HG02981 (cell line): ENCODE results near the gene MYZAP.

Experiments
- ATAC-seq: cut with Tn5 transposase; IDR thresholded peaks from one replicate; pipeline ENCODE4 v1.9.1; 2021; ENCODE audit warnings: mild to moderate bottlenecking, moderate library complexity; ENCODE audit not compliant: unreplicated experiment

The MYZAP gene

DNA sequence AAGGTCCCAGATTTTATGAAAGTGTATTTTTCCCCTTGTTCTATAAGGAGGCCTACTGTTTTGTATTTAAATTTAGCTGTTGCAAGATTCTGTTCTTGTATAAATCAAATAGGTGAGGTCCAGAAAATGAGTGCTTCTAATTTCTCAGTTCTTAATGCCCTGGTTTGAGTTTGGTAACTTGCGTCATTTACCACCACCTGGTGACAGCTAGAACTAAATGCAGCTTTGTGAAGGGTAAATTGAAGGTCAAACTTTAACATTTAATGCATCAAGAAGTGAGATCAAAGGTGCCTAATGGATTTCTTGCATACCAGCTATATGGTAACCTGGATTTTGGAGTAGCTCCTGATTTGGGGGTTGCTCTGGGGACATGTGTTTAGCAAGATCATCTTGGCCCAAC, 64.1 kb downstream of the MYZAP start:
- no peak for ATAC-seq

DNA sequence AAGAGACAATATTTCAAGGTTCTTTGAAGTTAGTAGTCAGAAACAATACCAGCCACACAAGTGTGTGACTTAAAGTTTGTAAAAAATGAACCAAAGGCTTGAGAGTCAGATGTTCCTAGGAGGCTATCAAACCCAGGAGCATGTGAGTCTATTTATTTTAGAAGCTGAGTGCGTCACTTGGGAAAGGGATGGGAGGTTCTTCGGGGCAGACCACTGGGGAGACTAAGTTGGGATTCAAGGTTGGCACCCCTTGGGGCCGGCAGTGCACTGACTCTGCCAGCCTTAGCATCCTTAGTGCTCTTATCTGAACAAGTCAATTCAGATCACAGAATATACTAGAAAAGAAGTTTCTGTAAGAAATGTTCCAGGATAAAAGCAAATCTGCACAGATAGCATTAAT, 64.7 kb downstream of the MYZAP start:
- ATAC-seq: no peak

DNA sequence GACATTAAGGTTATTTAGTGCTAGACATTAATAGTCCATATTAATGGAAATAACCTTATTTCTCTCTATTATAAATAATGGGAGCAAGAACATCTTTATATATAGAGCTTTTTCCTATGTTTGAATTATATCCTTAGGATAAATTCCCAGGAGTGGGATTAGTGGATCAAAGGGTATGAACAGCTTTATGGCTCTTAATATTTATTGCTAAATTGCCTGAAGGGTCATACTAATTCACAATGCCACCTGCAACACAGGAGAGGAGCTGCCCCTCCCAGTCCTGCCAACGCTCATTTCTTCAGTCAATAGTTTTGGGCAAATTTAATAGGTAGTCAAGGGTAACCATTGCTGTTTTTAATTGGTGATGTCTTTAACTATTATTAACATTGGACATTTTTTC, 65.9 kb downstream of the MYZAP start:
- ATAC-seq: no peak

DNA sequence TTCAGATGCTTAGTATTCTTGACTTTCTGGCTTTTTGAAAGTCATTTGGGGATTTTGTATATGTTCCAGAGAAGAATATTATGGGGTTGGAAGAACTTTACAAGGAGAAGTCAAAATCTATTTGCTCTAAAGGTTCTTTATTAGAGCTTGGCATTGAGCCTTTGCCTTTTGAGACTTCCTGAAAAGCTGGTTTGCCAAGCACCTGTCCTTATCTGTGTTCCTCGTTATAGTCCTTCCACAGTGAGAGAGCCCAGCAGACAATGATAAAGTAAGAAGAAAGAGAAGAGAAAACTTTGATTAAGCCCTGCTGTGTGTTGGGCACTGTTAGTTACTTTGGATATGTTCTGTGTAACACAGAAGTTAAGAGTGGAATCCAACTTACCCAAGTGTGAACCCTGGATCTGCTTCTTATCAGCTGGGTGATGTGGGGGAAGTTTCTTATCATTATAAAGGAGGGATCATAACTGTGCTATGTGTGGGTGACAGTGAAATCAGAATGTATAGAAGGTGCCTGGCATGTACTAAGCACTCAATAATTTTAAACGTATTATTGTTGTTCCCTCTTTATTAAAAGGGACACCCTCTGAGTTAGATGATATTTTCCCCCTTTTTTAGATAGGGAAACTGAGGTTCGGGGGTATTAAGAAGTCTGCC, 70.5 kb downstream of the MYZAP start:
- ATAC-seq: no peak

DNA sequence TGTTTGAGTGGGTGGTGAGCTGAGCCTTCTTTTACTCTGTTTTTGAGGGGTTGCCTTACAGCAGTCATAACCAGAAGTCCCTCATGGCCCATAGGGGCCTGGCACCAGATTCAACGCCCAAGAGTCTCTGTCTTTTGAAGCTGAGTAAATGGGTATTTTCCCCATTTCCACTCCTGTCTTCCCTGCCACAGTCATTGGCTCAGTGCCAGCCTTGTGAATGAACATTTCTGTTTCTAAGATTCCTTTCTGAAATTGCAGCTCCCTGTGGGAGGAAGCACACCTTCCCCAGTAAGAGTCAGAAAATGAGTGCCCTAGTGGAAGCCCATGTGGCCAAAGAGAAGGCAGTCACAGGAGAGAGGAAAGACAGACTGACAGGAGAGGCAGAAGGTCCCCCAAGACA, 71.1 kb downstream of the MYZAP start:
- ATAC-seq: no peak

DNA sequence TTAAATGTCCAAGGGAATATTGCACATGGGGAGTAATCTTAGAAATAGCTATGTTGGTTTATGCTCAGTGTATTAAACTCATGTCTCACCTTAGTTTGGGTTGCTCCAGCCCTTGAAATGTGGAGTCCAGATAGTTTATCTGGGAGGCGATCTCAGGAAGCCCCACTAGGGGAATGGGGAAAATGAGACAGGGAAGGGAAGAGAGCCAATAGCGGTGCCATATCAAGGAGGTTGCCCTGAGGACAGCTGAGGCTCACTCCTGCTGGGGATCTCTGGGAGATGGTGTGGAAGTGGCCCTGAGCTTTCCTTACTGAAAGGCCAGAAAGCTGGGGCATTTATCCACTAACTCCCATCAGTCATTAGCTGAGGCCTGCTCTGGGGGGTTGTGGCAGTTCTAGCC, 71.6 kb downstream of the MYZAP start:
- ATAC-seq: no peak

DNA sequence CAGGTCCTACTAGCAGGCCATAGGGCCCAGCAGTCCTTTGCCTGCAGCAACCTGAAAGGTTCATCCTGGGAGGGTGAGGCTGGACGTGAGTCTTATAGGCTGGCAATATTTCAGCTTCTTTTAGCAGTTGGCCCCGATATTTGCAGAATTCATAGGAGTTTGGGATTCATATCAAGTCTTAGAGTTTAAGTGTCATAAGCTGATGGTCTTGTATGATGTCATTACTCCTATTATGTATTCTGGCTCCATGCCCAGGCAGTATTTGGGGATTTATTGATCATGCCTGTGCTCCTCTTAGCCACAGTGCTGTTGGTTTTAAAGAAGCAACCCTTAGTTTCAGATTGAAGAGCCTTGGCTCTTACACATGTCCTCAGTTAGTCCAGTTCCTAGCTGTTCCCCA, 73.5 kb downstream of the MYZAP start:
- ATAC-seq: no peak

DNA sequence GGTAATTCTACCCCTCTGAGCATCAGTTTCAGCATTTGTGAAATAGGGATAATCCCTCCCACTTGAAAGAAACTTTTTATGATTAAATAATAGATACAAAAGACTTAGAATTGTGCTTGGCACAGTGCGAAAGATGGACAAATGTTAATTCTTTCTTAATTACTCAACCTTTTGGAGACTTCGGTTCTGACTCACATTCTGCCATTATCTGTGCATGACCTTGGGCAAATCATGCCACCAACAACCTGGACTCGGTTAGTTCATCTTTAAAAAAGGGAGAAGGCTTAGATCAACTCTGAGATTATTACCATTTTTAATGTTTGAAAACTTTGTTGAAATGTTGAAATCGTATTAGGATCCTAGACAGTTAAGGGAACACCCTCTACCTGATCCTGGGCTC, 74.2 kb downstream of the MYZAP start:
- ATAC-seq: no peak

DNA sequence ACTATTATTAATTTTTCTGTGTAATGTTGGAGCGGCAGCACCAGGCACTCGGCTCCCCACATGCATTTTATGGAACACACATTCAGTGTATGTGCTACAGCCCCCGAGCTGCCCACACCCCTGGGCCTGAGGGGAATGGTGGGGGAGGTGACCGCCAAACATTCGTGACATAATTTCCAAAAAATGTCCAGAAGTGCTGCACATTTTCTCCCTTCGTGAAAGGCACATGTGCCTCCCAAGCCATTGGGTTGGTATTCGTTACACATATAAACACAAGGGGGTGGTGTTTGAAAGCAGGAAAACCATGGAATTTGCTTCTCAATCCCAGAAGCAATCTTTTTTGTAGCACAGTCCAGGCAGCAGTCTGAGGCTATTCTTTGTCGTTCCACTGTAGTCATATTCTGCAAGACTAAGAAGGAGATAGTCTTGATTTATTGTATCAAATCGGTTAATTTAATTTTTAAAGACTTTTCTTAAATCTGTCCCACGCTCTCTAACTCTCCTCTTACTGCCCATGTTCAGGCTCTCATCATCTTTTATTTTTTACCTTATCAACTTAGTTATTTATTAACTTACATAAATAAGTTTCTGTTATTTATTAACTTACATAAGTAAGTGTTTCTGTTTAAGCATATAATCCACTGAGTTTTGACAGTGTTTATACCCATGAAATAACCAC, 75.6 kb downstream of the MYZAP start:
- ATAC-seq: no peak

DNA sequence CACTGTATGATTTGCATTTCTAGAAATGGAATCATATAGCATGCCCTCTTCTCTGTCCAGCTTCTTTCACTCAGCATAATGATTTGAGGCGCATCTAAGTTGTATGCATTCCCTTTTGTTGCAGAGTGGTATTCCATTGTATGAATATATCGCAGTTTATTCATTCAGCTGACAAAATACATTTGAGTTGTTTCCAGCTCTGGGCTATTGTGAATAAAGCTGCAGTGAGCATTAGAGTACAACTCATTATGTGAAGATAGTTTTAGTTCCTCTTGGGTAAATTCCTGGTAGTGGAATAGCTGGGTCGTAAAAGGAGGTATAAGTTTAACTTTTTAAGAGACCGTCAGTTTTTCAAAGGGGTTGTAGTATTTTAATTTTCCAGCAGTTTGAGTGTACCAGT, 76.3 kb downstream of the MYZAP start:
- ATAC-seq: no peak

DNA sequence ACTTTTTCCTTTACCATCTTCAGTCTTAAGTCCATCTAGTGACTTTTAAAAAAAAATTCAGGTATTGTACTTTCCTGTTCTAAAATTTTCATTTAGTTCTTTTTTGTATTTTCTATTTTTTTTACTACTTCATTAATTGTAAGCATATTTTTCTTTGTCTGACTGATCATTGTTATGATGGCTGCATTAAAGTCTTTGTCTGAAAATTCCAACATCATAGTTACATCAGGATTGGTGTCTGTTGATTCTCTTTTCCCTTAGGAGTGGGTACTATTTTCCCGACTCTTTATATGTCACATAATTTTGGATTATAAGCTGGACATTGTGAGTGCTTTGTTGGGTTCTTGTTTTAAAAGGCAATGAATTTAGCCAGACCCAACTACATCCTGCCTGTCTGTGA, 79.9 kb downstream of the MYZAP start:
- ATAC-seq: no peak

DNA sequence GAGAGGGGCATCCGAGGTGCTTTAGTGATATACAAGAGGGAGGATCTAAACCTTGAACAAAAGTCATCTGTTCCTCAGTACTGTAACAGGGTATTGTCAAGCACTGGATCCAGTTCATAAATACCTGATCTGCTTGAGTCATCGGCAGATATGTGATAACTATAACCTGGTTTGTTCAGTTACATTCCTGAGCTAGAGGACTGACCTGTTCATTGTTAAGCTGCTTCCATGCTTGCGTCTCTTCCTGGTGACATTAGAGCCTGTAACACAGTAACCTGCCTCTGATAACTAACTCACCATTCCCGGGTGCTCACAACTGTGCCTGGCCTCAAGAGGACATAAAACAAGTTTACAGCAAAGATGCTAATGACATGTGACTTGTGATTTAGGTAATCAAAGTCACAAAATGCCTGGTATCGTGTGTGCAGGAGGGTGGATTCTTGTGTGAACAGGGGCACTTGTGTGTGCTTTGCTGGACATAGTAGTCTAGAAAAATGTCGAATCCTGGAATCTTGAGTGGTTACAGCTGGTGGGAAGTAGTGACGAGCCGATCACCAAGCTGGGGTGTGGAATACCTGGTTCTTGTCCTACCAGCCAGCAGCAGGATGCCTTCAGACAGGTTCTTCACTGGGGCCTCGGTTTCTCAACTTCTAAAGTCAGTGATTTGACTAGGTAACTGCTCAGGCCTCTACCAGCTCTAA, 83.9 kb downstream of the MYZAP start:
- ATAC-seq: no peak

DNA sequence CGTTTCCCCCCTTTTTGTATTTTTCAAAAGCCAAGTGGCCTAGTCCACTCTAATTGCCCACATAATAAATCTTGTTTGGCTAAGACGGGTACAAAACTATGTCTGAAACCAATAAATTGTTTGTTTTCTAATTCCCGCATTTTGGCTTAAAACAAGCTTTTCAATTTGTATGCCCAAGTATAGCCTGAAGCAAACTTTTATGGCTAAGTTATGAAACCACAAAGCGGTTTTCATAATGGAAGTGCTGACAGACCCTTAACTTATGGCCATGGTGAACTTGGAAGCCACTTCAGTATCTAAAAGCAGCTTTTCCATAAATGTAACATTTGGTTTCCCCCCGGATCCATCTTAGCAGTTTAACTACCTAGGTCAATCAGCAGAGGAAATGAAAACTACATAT, 84.9 kb downstream of the MYZAP start:
- no peak for ATAC-seq

DNA sequence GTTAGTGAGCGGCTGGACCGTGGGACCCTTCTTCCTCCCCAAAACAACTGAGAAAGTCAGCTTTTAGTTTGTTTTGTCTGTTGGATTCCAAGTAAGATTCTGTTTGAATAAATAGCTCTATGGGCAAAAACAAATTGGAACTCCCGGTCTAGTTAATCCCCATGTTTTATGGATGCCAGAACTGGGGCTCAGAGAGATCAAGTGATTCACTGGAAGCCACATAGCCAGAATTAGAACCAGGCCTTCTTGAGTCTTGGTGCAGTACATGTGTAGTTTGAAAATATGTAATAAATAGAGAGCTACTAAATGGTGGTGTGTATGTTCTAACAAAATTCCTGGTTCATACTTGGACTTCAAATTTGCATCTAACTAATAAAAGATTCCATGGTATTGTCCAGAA, 85.5 kb downstream of the MYZAP start:
- ATAC-seq: no peak

DNA sequence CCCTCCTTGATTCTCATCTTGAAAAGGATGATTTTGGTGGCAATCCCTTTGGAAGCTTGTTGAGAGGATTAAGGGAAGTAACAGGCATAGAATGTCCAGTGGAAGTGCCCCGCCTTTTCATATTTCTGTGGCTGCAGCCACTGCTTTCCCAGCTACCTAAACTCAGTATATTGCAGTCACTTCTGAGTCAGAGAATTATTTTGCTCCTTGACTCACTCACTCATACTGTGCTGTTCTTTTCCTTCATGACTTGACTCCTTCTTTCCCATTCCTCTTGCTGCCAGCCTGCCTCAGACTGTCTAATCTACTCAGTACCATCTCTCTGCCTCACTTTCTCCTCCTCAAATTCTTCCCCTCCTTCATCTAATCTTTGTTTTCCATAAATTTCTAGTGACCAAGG, 88.3 kb downstream of the MYZAP start:
- ATAC-seq: no peak

DNA sequence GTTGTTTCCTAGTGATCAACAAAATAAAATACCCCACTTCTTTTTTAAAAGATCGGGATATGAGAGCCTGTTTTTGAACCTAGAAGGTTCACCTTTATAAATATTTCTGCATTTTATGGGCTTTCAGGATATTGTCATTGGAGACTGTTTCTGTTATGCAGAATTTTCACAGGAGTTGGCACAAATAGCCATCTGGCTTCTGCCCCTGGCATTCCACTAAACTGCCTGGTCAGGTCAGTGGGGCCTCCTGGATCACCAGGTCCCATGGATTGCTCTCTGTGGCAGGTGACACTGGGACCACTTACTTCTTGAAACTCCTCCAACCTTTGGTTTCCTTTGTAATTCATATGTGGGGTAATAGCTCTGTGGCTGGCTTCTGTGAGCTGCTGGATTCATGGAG, 89.3 kb downstream of the MYZAP start:
- ATAC-seq: no peak

DNA sequence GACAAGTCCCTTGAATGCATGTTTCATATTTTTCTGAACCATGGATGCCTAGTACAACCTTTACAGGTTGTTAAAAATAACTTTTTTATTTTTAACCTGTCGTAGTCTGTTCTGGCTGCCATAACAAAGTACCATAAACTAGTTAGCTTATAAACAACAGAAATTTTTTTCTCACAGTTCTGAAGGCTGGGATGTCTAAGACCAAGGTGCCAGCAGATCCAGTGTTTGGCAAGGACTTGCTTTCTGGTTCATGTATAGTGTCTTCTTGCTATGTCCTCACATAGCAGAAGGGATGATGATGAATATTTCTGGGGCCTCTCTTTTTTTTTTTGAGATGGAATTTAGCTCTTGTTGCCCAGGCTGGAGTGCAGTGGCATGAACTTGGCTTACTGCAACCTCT, 91.8 kb downstream of the MYZAP start:
- ATAC-seq: no peak

DNA sequence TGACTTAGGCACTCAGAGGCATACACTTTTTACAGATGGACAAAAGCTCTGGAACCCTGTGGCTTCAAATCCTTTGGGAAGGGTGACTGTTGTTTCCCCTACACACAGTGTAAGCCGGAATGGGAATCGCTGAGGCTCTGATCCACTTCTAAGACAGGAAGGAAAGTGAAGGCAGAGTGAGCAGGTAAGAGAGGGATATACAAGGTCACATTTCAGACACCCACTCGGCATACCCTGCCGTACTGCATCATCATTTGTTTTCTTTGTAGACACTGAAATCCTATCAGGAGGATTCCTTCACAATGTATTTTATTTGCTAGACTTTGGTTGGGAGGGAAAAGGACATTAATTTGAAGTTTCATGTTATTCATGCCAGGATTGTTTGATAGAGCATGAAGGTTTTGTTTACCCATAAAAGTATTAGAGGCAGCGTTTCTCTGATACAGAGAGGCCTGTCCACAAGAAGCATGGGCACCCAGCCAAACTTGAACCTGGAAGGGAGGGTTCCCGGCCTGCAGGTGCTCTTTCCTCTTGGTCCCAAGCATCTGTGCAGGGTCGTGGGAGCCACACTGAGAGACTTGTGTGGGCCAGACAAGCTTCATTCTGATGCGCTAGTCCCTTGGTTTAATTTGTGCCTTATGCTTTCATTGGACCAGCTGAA, 92.9 kb downstream of the MYZAP start:
- no peak for ATAC-seq

DNA sequence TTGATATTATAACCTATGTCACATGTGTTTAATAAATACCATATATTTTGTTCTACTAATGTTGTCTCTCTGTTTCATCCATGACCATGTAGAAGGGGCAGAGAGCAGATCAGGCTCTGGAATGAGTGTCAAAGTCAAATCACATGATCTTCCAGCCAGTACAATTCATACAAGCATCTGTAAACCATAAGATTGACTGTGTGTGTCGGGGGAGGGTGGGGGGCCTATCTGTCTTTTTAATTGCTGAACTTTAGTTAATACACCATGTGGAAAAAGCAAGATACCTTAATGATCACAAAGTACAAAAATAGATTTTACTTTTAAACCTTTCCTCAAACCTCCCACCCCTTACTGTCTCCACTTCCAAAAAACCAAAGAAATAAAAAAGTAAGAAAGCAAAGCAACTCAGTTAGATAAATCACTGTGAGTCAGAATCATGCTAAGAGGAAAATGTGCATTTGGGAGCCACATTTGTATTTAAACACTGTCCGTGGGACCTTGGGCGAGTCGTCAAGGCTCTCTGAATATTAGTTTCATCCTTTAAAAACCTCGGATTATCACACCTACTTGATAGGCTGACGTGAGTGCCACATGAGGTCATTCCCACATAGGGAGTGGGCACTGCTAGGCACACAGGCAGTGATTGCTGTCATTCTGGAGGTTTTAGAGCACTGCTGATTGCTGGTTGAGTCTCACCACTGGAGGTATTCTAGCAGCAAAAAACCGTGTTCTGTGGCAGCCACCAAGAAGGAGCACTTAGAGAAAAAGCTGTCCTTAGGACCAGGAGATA, 93.8 kb downstream of the MYZAP start:
- no peak for ATAC-seq

DNA sequence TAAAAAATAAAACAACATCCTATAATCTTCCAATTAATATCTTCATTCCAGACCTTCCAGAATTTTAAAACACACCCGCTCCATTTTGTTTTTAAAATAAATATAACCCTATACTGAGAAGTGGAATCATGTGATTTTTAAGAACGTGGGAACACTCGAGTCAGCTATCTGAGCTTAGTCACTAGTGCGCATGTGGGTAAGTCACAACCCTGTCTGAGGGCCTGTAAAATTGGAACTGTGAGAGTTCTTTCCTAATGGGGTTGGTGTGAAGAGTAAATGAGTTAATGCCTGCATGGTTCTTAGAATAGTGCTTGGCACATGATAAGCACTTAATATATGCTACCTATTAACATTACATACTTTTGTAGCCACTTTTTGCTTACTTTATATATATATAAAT, 95.0 kb downstream of the MYZAP start:
- no peak for ATAC-seq

DNA sequence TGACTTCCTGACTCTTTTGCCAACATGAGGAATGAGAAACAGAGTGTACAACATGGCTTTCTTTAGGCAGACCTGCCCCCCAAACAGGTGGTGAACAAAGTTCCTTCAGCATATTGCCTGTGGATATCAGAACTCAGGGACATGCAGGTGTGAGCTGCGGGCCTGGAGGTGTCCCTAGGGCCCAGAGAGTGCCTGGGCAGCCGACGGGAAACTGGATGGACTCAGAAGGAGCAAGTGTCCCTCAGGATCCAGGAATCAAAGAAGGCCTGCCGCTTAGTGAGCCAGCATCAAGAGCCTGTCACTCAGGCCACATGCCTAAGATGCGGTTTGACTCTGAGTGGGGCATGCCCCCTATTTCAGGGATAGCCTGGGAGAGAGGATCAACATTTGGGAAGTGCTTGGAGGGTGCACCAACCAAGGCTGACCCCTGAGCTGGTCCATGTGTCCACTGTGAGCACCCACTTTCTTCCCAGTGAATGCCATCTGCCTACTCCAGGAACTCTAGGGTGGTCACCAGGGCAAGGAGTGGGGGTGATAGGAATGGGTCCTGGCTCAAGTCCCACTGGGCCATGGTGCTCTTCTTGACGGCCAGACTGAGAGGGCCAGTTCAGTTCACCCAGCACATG, 98.8 kb downstream of the MYZAP start:
- ATAC-seq: no peak
